ENCODE measurements around the gene COL6A6.
"Not testable (repeated sequence)": the region's sequence is repeated elsewhere in the genome, so short reads cannot be mapped to it uniquely, and the experiment has no call there.

The COL6A6 gene

GRCh38 chr3:130539005-130539404 lies 22.0 kb downstream of the COL6A6 start:
- no peak for FAIRE-seq

DNA sequence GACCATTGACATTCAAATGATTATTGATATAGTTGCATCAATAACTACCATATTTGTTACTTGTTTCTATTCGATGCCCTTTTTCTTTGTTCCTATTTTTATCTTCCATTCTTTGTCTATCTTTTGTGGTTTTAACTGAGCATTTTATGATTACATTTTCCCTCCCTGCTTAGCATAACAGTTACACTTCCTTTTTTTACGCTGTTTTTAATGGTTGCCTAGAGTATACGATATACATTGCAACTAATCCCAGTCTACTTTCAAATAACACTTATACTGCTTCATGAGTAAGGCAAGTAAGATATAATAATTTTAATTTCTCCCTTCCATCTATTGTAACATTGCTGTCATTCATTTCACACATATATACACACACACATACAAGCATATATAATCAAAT lies 26.3 kb downstream of the COL6A6 start:
- FAIRE-seq, result no peak

- FAIRE-seq, result no peak
Measured at GRCh38 chr3:130546920-130547679, 30.1 kb downstream of the COL6A6 start.

GRCh38 chr3:130547680-130548065 lies 30.7 kb downstream of the COL6A6 start:
- not testable (repeated sequence) for FAIRE-seq

DNA sequence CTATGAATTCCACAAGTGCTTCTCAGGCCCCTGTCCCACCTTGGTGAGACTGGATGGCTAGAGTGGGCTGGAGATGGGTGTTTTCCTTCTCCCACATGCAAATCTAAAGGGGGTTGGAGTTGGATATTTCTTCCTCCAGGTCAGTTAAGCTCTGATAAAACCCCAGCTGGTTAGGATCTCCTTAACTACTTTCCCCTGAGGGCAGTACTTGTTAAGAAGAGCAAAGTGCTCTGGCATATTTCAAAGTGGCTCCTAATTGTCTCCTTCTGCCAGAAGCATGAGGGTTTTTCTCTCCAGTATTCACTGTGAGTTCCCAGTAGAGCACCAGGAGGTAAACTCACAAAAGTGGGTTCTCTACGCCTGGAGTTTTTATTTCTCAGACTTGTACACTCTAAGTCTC lies 31.4 kb downstream of the COL6A6 start:
- FAIRE-seq, result no peak

GRCh38 chr3:130557336-130558035 lies 40.5 kb downstream of the COL6A6 start:
- no peak for FAIRE-seq

GRCh38 chr3:130558366-130558765 lies 41.4 kb downstream of the COL6A6 start:
- no peak for FAIRE-seq

- FAIRE-seq, result no peak
Measured at GRCh38 chr3:130565224-130565623, 48.2 kb downstream of the COL6A6 start.
